Smooth muscle cell (in vitro differentiated cells): ENCODE measurements around the gene ZBTB7C. TPM values are rescaled to one million over a fixed set of nuclear protein-coding genes. Genes with fewer than 3 reads are reported as not detected.

Experiments used
- DNase-seq: peaks from one replicate; lab custom pipeline; 2025; ENCODE audit not compliant: unreplicated experiment; lab: John Stamatoyannopoulos, UW
- H2AFZ ChIP-seq: fragments of 200-600 bp; sonication (generic); 2 replicates; pipeline ENCODE4 v1.6.0; 2016; ENCODE audit warnings: antibody characterized with exemption, low read depth, mild to moderate bottlenecking
- H3F3A ChIP-seq: fragments of 200-600 bp; sonication (generic); 2 replicates; pipeline ENCODE4 v1.6.0; 2017; ENCODE audit warnings: antibody characterized with exemption, low read depth
- H3K27ac ChIP-seq: fragments of 200-600 bp; sonication (generic); 2 replicates; pipeline ENCODE4 v1.5.1; 2016; ENCODE audit warnings: low read depth, mild to moderate bottlenecking
- H3K27me3 ChIP-seq: fragments of 200-600 bp; sonication (generic); 2 replicates; pipeline ENCODE4 v1.6.1; 2016; ENCODE audit warnings: low read depth, mild to moderate bottlenecking
- H3K36me3 ChIP-seq: fragments of 200-600 bp; sonication (generic); 2 replicates; pipeline ENCODE4 v1.5.1; 2016; ENCODE audit warnings: low read depth
- H3K4me1 ChIP-seq: fragments of 200-600 bp; sonication (generic); 2 replicates; pipeline ENCODE4 v1.5.1; 2016; ENCODE audit warnings: low read depth
- H3K4me2 ChIP-seq: fragments of 200-600 bp; sonication (generic); 2 replicates; pipeline ENCODE4 v1.6.0; 2016; ENCODE audit warnings: mild to moderate bottlenecking
- H3K4me3 ChIP-seq: fragments of 200-600 bp; sonication (generic); 2 replicates; pipeline ENCODE4 v1.5.1; 2016; ENCODE audit warnings: mild to moderate bottlenecking
- H3K79me2 ChIP-seq: fragments of 200-600 bp; sonication (generic); 2 replicates; pipeline ENCODE4 v1.6.0; 2016; ENCODE audit warnings: low read depth, mild to moderate bottlenecking
- H3K9ac ChIP-seq: fragments of 200-600 bp; sonication (generic); 2 replicates; pipeline ENCODE4 v1.6.0; 2016; ENCODE audit warnings: low read depth
- H3K9me3 ChIP-seq: fragments of 200-600 bp; sonication (generic); replicated peaks from 2 replicates; pipeline ENCODE4 v1.5.1; 2016; ENCODE audit warnings: low read depth
- H4K20me1 ChIP-seq: fragments of 200-600 bp; sonication (generic); 2 replicates; pipeline ENCODE4 v1.6.0; 2016; ENCODE audit warnings: low read depth
- WGBS: methylation state at CpG from one replicate; pipeline ENCODE4 v1.1.7; 2016; ENCODE audit warnings: low lambda C conversion rate; 5-methylcytosine and 5-hydroxymethylcytosine counted together
- polyA plus RNA-seq: library from polyadenylated mRNA; unstranded; fragments of >200 nt; fragmentation: Nextera tagmentation; extraction: Ambion mirVana; gene quantifications from 2 replicates; pipeline ENCODE4 v1.2.1, GENCODE V29; 2016
- total RNA-seq: library from RNA; depleted of rRNA; stranded (reverse); fragments of >200 nt; gene quantifications from 2 replicates; pipeline ENCODE4 v1.2.3, GENCODE V29; 2014
- TF ChIP-seq, protein P1 (sequence below): fragments of 200-600 bp; sonication (generic); IDR thresholded peaks from 2 replicates; pipeline ENCODE4 v1.5.1; 2017; ENCODE audit warnings: borderline replicate concordance, mild to moderate bottlenecking, antibody characterized with exemption; ENCODE audit not compliant: insufficient read depth, poor library complexity, severe bottlenecking

ZBTB7C gene
- total and polyA plus RNA-seq, 2 experiments from 2014 or later = 0.48 to 0.63 TPM

DNA sequence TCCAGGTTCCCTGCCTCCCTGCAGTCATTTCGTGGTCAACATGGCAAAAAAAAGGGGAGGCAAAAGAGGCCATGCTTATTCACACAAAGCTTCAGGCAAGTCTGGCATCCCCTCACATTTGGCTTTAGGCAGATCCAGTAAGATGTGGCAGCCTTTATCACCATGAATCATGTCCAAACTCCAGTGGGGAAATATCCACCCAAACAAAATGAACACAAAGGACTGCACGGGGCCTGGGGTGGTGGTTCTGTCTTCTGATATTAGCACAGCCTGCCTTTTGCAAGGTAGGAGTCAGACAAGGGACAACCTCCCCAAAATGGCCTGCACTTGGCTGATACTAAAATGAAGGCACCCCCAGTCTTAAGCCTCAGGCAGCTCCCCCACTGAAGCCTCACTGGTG is 129.9 kb downstream of the ZBTB7C start:
- Histone ChIP-seq H3K79me2 (no peaks in the 10 kb centered on the region), H3K4me2 (no peak overlapping the region), H3K27ac (no peak overlapping the region), H4K20me1 (no peaks in the 10 kb centered on the region), H3F3A (no peaks in the 10 kb centered on the region), H3K9me3 (no peaks in the 10 kb centered on the region), H2AFZ (no peak overlapping the region), H3K27me3 (no peaks in the 10 kb centered on the region), H3K36me3 (no peaks in the 10 kb centered on the region), H3K4me1 (no peaks in the 10 kb centered on the region), H3K4me3 (no peak overlapping the region), H3K9ac (no peak overlapping the region)
- 75% methylated on average over 2 of the region's 2 CpGs for WGBS
- no peak for DNase-seq
- TF ChIP-seq, protein P1, sequence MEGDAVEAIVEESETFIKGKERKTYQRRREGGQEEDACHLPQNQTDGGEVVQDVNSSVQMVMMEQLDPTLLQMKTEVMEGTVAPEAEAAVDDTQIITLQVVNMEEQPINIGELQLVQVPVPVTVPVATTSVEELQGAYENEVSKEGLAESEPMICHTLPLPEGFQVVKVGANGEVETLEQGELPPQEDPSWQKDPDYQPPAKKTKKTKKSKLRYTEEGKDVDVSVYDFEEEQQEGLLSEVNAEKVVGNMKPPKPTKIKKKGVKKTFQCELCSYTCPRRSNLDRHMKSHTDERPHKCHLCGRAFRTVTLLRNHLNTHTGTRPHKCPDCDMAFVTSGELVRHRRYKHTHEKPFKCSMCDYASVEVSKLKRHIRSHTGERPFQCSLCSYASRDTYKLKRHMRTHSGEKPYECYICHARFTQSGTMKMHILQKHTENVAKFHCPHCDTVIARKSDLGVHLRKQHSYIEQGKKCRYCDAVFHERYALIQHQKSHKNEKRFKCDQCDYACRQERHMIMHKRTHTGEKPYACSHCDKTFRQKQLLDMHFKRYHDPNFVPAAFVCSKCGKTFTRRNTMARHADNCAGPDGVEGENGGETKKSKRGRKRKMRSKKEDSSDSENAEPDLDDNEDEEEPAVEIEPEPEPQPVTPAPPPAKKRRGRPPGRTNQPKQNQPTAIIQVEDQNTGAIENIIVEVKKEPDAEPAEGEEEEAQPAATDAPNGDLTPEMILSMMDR = no peak

DNA sequence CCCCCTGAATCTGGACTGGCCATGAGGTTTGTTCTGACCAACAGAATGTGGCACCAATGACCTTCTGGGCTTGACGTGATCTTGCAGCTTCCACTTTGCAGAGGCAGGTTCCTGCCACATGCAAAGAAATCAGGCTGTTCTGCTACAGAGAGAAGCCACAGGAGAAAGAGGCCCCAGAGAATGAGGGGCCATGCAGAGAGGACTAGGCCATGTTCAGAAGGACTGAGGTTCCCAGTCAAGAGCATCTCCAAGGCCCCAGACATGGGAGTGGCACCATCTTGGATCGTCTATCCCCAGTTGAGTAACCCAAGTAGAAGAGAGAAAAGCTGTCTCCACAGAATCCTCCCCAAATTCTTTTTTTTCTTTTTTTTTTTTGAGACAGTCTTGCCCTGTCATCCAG is 131.1 kb downstream of the ZBTB7C start:
- WGBS = 88% methylated on average over 2 of the region's 2 CpGs
- no peak for DNase-seq

DNA sequence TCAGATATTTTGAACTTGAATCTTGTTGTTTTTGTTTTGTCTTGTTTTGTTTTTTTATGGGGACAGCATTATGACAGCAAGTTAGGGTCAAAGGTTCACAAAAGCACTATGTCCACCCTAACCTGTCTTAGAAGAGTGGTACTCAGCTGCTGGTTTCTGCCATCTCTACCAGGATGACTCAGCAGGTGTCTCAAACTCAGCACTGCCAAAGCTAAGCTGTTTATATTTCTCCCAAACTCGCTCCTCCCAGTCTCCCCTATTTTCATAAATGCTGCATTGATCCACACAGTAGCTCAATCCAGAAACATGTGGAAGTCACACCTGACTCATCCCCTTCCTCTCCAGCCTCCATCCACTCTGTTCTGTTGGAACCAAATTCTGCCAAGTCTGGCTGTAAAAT is 134.9 kb downstream of the ZBTB7C start:
- no peak overlapping the region for H3K4me3 ChIP-seq
- H2AFZ ChIP-seq = no peak overlapping the region
- H4K20me1 ChIP-seq = no peaks in the 10 kb centered on the region
- no peaks in the 10 kb centered on the region for H3K36me3 ChIP-seq
- H3K27ac ChIP-seq = no peak overlapping the region
- no peaks in the 10 kb centered on the region for H3K9me3 ChIP-seq
- WGBS = 95% methylated on average over 1 of the region's 1 CpG
- no peaks in the 10 kb centered on the region for H3K79me2 ChIP-seq
- DNase-seq = no peak
- no peak overlapping the region for H3K9ac ChIP-seq
- TF ChIP-seq, protein P1 = no peak
- H3K4me2 ChIP-seq = no peak overlapping the region
- H3F3A ChIP-seq = no peaks in the 10 kb centered on the region
- no peaks in the 10 kb centered on the region for H3K4me1 ChIP-seq
- no peaks in the 10 kb centered on the region for H3K27me3 ChIP-seq

More for the DNA sequence above, 131.1 kb downstream of the ZBTB7C start:
- TF ChIP-seq, protein P1 = no peak
- H3F3A ChIP-seq = no peaks in the 10 kb centered on the region
- H3K4me3 ChIP-seq = no peak overlapping the region
- no peaks in the 10 kb centered on the region for H3K27me3 ChIP-seq
- H2AFZ ChIP-seq = no peak overlapping the region
- H4K20me1 ChIP-seq = no peaks in the 10 kb centered on the region
- H3K79me2 ChIP-seq = no peaks in the 10 kb centered on the region
- no peaks in the 10 kb centered on the region for H3K9me3 ChIP-seq
- H3K4me1 ChIP-seq = no peaks in the 10 kb centered on the region
- no peaks in the 10 kb centered on the region for H3K36me3 ChIP-seq
- no peak overlapping the region for H3K27ac ChIP-seq
- H3K9ac ChIP-seq = no peak overlapping the region
- H3K4me2 ChIP-seq = no peak overlapping the region

- no peak overlapping the region for H3K4me3 ChIP-seq
- no peak overlapping the region for H2AFZ ChIP-seq
- WGBS = 100% methylated on average over 1 of the region's 1 CpG
- H3K27me3 ChIP-seq = no peaks in the 10 kb centered on the region
- no peak overlapping the region for H3K9ac ChIP-seq
- H3K79me2 ChIP-seq = no peaks in the 10 kb centered on the region
- no peaks in the 10 kb centered on the region for H4K20me1 ChIP-seq
- DNase-seq = no peak
- no peaks in the 10 kb centered on the region for H3F3A ChIP-seq
- no peaks in the 10 kb centered on the region for H3K9me3 ChIP-seq
- no peaks in the 10 kb centered on the region for H3K4me1 ChIP-seq
- H3K4me2 ChIP-seq = no peak overlapping the region
- H3K27ac ChIP-seq = no peak overlapping the region
- no peaks in the 10 kb centered on the region for H3K36me3 ChIP-seq
- TF ChIP-seq, protein P1 = no peak
Observed at GRCh38 chr18:48270929-48271328, 138.3 kb downstream of the ZBTB7C start.
